ENCODE results near the gene AIPL1. TPM values are rescaled to one million over a fixed set of nuclear protein-coding genes. Genes with fewer than 3 reads are reported as not detected.

The AIPL1 gene
- polyA plus RNA-seq, 10 donors, result 0.07 TPM; not detected in 9

GRCh38 chr17:6467567-6467966 lies 32.6 kb upstream of the AIPL1 start:
- DNase-seq, result no peak

- DNase-seq, result no peak
These were observed 30.5 kb upstream of the AIPL1 start for GRCh38 chr17:6465206-6466003.

DNA sequence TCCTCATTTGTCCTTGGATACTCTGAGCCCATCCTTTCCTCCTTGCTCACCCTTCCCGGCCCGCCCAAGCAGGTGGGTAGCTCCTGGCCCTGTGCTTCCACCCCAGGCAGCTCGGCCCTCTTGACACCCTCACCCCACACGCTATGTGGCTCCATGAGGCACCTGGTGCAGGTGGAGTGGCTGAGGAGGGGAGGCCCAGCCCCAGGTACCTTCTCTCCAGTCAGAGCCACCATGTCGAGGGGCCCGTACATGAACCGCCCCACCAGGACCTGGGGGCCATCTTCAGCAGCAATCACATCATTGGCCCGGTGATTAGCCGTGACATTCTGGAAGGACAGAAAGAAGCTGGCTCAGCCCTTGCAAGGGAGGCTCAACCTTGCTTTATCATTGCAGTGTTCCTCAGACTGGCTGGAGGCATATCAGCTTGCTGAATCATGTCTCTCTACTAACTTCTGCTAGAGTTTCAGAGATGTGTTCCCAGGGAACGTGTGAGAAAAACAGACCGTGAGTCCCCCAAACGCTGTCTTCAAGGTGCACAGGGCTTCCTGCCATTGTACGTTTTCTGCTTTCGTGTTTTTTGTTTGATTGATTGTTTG lies 29.6 kb upstream of the AIPL1 start:
- DNase-seq, result no peak

- DNase-seq, result no peak
These were observed 28.9 kb upstream of the AIPL1 start for GRCh38 chr17:6463616-6464445.

GRCh38 chr17:6462692-6463091 lies 27.8 kb upstream of the AIPL1 start:
- no peak for DNase-seq

- DNase-seq, result no peak
These were observed 27.0 kb upstream of the AIPL1 start for GRCh38 chr17:6461792-6462524.

GRCh38 chr17:6461246-6461645 lies 26.3 kb upstream of the AIPL1 start:
- DNase-seq, result no peak

GRCh38 chr17:6460531-6461161 lies 25.7 kb upstream of the AIPL1 start:
- DNase-seq, result no peak

DNA sequence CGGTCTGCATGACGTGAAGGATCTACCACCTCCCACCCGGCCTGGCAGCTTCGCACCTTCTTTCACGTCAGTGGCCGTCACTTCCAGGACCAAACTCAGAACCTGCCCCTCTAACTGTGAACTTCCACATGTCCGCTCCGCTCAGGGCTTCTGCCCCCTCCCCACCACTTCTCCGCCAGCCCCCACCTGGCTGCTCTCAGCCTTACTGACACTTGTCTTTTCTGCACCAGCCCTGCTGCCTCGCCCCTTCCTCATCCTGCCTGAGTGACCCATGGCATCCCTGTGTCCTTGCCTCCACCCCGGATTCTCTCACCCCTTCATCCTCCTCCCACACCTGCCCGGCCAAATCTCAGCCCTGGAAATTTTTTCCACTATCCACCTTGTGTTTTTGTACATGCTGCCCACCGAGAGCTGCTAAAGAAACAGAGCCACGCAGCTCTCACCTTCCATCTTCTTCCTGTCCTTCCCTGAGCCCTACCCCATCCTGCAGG lies 23.6 kb upstream of the AIPL1 start:
- DNase-seq, result no peak

DNA sequence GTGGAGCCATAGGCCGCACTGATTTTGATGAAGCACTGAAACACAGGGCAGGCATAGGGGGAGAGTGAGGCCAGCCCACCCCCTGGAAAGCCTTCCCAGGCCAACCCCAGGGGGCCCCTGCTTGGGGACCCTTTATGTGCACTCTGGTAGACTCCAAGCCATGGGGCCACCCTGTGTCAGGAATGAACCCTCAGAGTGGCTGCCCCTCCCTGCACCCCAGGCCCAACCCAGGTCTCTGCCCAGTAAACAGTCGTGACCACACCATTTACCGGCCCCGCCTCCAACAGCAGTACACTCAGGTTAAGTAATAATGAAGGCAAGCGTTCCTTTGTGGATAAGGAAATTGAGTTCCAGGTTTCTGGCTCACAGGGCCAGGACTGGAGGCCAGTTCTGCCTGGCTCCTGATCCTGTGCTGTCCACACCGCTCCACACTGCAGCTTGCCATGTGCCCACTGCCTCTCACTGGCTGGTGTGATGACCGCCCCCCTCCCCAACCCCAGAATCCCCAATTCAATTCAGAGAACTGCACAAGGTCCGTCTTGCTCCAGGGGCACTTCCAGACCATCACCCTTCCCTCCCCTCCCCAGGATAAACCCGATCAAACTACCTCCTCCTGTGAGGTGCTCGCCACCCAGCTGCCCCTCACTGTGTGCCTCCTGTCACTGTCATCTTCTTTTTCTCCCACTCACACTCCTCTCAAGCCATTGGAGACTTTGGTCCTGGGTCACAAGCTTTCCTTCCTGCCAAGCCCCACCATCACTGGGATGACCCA lies 23.0 kb upstream of the AIPL1 start:
- DNase-seq, result no peak

- DNase-seq, result no peak
These were observed 22.2 kb upstream of the AIPL1 start for GRCh38 chr17:6456914-6457687.

GRCh38 chr17:6456321-6456720 lies 21.4 kb upstream of the AIPL1 start:
- no peak for DNase-seq

DNA sequence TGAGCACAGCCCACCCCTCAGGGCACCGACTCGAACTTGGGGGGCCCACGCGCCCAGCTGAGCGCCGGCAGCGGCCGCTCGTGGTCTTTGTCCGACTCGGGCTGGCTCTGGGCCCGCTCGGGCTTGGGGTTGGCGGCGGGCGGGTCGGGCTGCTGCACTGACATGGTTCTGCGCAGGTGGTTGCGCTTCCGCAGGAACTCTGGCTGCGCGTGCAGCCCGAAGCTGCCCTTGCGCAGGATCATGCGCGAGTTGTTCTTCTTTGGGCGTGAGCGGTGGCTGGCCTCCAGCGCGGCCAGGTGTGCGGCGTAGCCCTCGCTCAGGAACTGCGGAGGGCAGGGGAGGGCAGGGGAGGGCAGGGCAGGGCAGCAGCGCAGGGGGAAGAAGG lies 20.4 kb upstream of the AIPL1 start:
- peak in 2 of 3 donors; percentile 37 to 74 for DNase-seq

DNA sequence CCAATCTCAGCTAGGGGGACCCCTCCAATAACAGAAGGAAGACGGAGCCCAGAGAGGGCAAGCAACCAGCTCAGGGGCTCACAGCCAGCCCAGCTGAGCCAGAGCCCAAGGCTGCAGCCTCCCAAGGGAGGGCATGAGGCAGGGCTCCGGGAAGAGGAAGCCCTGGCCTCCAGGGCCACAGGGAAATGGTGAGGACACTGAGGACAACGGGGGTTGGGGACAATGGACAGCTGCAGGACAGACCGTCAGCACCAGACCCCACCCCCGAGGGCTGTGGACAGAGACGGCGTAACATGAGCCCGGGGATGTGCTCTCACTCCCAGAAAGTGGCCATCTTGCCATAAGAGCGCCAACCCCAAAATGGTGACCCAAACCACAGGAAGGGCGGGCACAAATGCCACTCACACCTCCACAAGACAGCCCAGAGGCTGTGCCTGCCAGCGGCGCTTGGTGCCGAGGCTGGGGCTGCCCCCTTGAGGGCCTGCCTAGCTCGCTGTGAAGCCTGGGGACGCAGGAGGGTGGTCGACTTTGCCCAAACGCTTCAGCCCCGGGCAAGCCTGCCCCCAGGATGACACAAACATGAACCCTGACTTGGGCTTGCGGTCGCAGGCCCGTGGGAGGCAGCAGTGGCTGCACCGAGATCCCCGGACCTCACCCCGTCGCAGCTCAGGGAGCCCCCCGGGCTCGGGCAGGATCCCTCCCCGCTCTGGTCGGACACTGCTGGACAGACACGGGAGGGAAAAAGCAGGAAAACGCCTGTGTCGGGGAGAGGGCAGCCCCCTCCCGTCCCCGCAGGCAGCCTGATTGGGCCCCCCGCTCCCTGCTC lies 19.8 kb upstream of the AIPL1 start:
- peak in 1 of 3 donors; percentile 33 for DNase-seq

DNA sequence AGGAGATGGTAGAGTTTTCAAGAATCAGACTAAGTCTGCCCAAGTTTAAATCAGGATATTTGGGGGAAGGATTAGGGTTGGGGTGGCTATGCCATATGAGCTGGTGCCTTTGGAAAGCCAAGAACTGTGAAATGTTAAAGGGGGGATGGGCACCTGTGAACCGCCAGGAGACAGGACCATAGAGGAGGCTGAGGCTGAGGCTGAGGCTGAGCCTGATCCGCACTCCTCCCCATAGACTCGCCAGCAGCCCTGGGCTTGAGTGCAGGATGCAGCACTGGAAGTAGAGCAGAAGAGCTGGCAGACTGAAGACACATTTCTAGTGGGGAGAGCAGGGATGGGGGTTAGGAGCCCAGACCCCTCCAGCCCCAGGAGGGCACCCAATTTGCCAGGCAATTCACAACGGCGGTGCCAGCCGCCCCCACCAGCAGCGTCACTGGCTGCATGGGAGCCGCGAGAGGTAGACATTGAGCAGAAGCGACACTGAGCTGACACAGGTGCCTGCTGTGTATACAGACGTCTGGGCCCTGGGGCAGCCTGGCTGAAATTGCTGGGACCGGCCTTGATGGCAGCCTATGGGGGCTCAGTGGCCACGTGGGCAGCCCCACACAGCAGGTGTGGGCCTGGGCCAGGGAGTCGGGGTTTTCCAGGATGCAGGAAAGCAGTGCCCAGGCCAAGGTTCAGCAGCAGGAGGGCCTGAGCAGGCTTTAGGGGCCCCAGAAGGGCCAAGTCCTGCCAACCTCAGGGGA lies 18.5 kb upstream of the AIPL1 start:
- no peak for DNase-seq

DNA sequence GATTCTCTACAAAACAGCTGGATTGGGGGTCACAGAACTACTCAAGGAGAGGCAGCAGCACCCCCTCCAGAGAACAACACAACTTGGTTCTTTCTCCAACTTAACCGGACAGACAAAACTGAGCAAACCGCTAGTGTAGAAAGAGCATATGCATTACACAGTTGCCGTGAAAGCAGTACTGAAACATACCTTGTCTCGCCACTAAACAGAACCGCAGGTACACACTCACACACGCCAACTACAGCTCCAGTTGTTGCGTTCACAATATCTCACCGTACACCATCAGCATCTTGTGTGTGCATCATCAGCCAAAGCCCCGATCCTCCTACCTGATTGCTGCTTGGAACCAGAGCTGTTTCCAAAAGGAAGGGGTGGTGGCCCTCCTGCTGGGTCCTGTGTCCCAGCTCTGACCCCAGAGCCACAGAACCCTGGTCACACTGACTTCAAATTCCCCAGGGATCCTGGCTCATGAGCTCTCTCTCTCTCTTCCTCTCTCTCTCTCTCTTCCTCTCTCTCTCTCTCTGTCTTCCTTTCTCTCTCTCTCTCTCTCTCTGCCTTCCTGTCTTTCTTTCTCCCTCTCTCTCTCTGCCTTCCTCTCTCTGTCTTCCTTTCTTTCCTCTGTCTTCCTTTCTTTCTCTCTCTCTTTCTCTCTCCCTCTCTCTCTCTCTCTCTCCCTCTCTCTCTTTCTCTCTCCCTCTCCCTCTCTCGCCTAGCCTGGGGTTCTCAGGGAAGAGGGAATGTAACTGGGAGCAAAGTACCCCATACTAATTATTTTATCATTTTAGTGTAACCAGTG lies 17.7 kb upstream of the AIPL1 start:
- DNase-seq, result no peak

All from muscle of back (tissue), 11 donors.